Stimulated activated naive CD8-positive, alpha-beta T cell treated with anti-CD3 and anti-CD28 coated beads, Interleukin-15, amount 100 ng/mL, for 72 hours (primary cell): Measurements from ENCODE around the gene NEUROG1.
A peak's percentile ranks its signal among the peaks of the same experiment; 100 is the strongest.

ENCODE experiments used
- ATAC-seq: fragments of 150-1000 bp; cut with Tn5 transposase; 2 replicates; pipeline ENCODE4 v1.10.0; 2021; ENCODE audit warnings: mild to moderate bottlenecking, moderate library complexity
- DNase-seq, 2 donors: peaks; one replicate each; pipeline ENCODE4 v3.0.0; 2021 to 2022
- H3K27ac Mint-ChIP-seq, 2 donors: one replicate each; pipeline ENCODE4 v1.8.0; 2022; ENCODE audit warnings: mild to moderate bottlenecking in 2 of 2, mixed read lengths in 2 of 2, moderate library complexity in 2 of 2
- H3K27me3 Mint-ChIP-seq: one replicate; pipeline ENCODE4 v1.8.0; 2022; ENCODE audit warnings: mixed read lengths
- H3K4me1 Mint-ChIP-seq: one replicate; pipeline ENCODE4 v1.8.0; 2022; ENCODE audit warnings: mild to moderate bottlenecking, mixed read lengths
- H3K4me3 Mint-ChIP-seq, 2 donors: one replicate each; pipeline ENCODE4 v1.8.0; 2022; ENCODE audit warnings: mild to moderate bottlenecking in 2 of 2, mixed read lengths in 2 of 2, moderate library complexity in 1 of 2
- H3K9me3 Mint-ChIP-seq, 2 donors: one replicate each; pipeline ENCODE4 v1.8.0; 2022; ENCODE audit warnings: mixed read lengths in 2 of 2

NEUROG1 gene

GRCh38 chr5:135535820-135536801 lies at the start of gene NEUROG1:
Gene NEUROG1, minus strand, starts transcription at chr5:135535964. Its CDS starts 274 bp downstream, at chr5:135535690.
- Mint-ChIP-seq H3K9me3 (no peaks in the 10 kb centered on the region), H3K27me3 (peaks cover 95% of the 10 kb centered on the region), H3K4me1 (peaks cover 20% of the 10 kb centered on the region), H3K27ac (no peak within 1 kb of the TSS), H3K4me3 (peak within 1 kb of the TSS; percentile 41 to 51)
- ATAC-seq (no peak), DNase-seq (no peak)

GRCh38 chr5:135584918-135585317 lies 49.2 kb upstream of the NEUROG1 start:
- H3K27ac Mint-ChIP-seq: no peak overlapping the region
- no peaks in the 10 kb centered on the region for H3K4me1 Mint-ChIP-seq
- H3K4me3 Mint-ChIP-seq: no peak overlapping the region
- no peak for ATAC-seq
- peaks cover 34% of the 10 kb centered on the region for H3K27me3 Mint-ChIP-seq
- no peaks in the 10 kb centered on the region for H3K9me3 Mint-ChIP-seq
- DNase-seq: no peak

- ATAC-seq (no peak), DNase-seq (no peak)
- H3K4me1 Mint-ChIP-seq: peaks cover under 1% of the 10 kb centered on the region
- H3K27ac Mint-ChIP-seq: no peak overlapping the region
- H3K4me3 Mint-ChIP-seq: no peak overlapping the region
- peaks cover 41% of the 10 kb centered on the region for H3K27me3 Mint-ChIP-seq
- H3K9me3 Mint-ChIP-seq: no peaks in the 10 kb centered on the region
These were observed 48.5 kb upstream of the NEUROG1 start for GRCh38 chr5:135584276-135584675.

GRCh38 chr5:135582099-135582781 lies 46.5 kb upstream of the NEUROG1 start:
- DNase-seq (no peak), ATAC-seq (no peak)
- H3K27ac Mint-ChIP-seq: no peak overlapping the region
- no peaks in the 10 kb centered on the region for H3K9me3 Mint-ChIP-seq
- H3K27me3 Mint-ChIP-seq: peaks cover 61% of the 10 kb centered on the region
- H3K4me3 Mint-ChIP-seq: no peak overlapping the region
- peaks cover 6% of the 10 kb centered on the region for H3K4me1 Mint-ChIP-seq

GRCh38 chr5:135578685-135579341 lies 43.0 kb upstream of the NEUROG1 start, which contains the start of gene CXCL14:
Gene CXCL14, minus strand, starts transcription at chr5:135578991. Its CDS starts 213 bp downstream, at chr5:135578778.
- peaks cover 6% of the 10 kb centered on the region for H3K4me1 Mint-ChIP-seq
- H3K27me3 Mint-ChIP-seq: peaks cover 80% of the 10 kb centered on the region
- peak within 1 kb of the TSS in 1 of 2 donors; percentile 70 for H3K4me3 Mint-ChIP-seq
- peak; percentile 9 to 40 for DNase-seq
- peak; percentile 76 for ATAC-seq
- no peak within 1 kb of the TSS for H3K27ac Mint-ChIP-seq
- no peaks in the 10 kb centered on the region for H3K9me3 Mint-ChIP-seq

GRCh38 chr5:135578305-135578684 lies 42.5 kb upstream of the NEUROG1 start:
- Mint-ChIP-seq H3K9me3 (no peaks in the 10 kb centered on the region), H3K27ac (no peak overlapping the region), H3K4me3 (no peak overlapping the region), H3K4me1 (peaks cover 6% of the 10 kb centered on the region), H3K27me3 (peaks cover 78% of the 10 kb centered on the region)
- DNase-seq (no peak), ATAC-seq (no peak)

- ATAC-seq (no peak), DNase-seq (no peak)
- Mint-ChIP-seq H3K27ac (no peak overlapping the region), H3K9me3 (no peaks in the 10 kb centered on the region), H3K4me3 (no peak overlapping the region), H3K27me3 (peaks cover 78% of the 10 kb centered on the region), H3K4me1 (peaks cover 6% of the 10 kb centered on the region)
These were observed 41.7 kb upstream of the NEUROG1 start for GRCh38 chr5:135577421-135577820.

GRCh38 chr5:135576075-135576599 lies 40.4 kb upstream of the NEUROG1 start:
- ATAC-seq: no peak
- no peak overlapping the region for H3K27ac Mint-ChIP-seq
- DNase-seq: no peak
- peaks cover 6% of the 10 kb centered on the region for H3K4me1 Mint-ChIP-seq
- H3K9me3 Mint-ChIP-seq: no peaks in the 10 kb centered on the region
- no peak overlapping the region for H3K4me3 Mint-ChIP-seq
- peaks cover 74% of the 10 kb centered on the region for H3K27me3 Mint-ChIP-seq

- Mint-ChIP-seq H3K4me1 (peaks cover 6% of the 10 kb centered on the region), H3K27ac (no peak overlapping the region), H3K9me3 (no peaks in the 10 kb centered on the region), H3K27me3 (peaks cover 70% of the 10 kb centered on the region), H3K4me3 (no peak overlapping the region)
- no peak for ATAC-seq
- DNase-seq: no peak
These were observed 38.7 kb upstream of the NEUROG1 start for GRCh38 chr5:135574493-135574892.

- H3K4me1 Mint-ChIP-seq: no peaks in the 10 kb centered on the region
- no peak for ATAC-seq
- H3K4me3 Mint-ChIP-seq: no peak overlapping the region
- no peaks in the 10 kb centered on the region for H3K9me3 Mint-ChIP-seq
- no peak for DNase-seq
- no peak overlapping the region for H3K27ac Mint-ChIP-seq
- peaks cover 68% of the 10 kb centered on the region for H3K27me3 Mint-ChIP-seq
These were observed 36.1 kb upstream of the NEUROG1 start for GRCh38 chr5:135571902-135572301.

GRCh38 chr5:135571066-135571609 lies 35.4 kb upstream of the NEUROG1 start:
- Mint-ChIP-seq H3K27me3 (peaks cover 67% of the 10 kb centered on the region), H3K4me3 (no peak overlapping the region), H3K27ac (no peak overlapping the region), H3K9me3 (no peaks in the 10 kb centered on the region), H3K4me1 (peaks cover 2% of the 10 kb centered on the region)
- ATAC-seq (no peak), DNase-seq (no peak)

GRCh38 chr5:135570453-135570764 lies 34.6 kb upstream of the NEUROG1 start:
- peaks cover 6% of the 10 kb centered on the region for H3K4me1 Mint-ChIP-seq

GRCh38 chr5:135569755-135570452 lies 34.1 kb upstream of the NEUROG1 start:
- ATAC-seq: no peak
- H3K4me3 Mint-ChIP-seq: no peak overlapping the region
- no peak for DNase-seq
- peaks cover 63% of the 10 kb centered on the region for H3K27me3 Mint-ChIP-seq
- H3K27ac Mint-ChIP-seq: peak overlapping the region in 1 of 2 donors; percentile 27
- H3K4me1 Mint-ChIP-seq: peaks cover 6% of the 10 kb centered on the region
- no peaks in the 10 kb centered on the region for H3K9me3 Mint-ChIP-seq

More at GRCh38 chr5:135570453-135570764, 34.6 kb upstream of the NEUROG1 start:
- H3K9me3 Mint-ChIP-seq: no peaks in the 10 kb centered on the region
- DNase-seq (no peak), ATAC-seq (no peak)
- no peak overlapping the region for H3K4me3 Mint-ChIP-seq
- peaks cover 66% of the 10 kb centered on the region for H3K27me3 Mint-ChIP-seq
- no peak overlapping the region for H3K27ac Mint-ChIP-seq

- Mint-ChIP-seq H3K9me3 (no peaks in the 10 kb centered on the region), H3K27ac (no peak overlapping the region), H3K4me3 (no peak overlapping the region), H3K27me3 (peaks cover 56% of the 10 kb centered on the region), H3K4me1 (peaks cover 6% of the 10 kb centered on the region)
- ATAC-seq (no peak), DNase-seq (no peak)
These were observed 33.2 kb upstream of the NEUROG1 start for GRCh38 chr5:135568923-135569360.

- Mint-ChIP-seq H3K4me3 (no peak overlapping the region), H3K27ac (no peak overlapping the region), H3K27me3 (peaks cover 53% of the 10 kb centered on the region), H3K4me1 (peaks cover 6% of the 10 kb centered on the region), H3K9me3 (no peaks in the 10 kb centered on the region)
- ATAC-seq: no peak
- DNase-seq: no peak
These were observed 32.5 kb upstream of the NEUROG1 start for GRCh38 chr5:135568246-135568645.
